ENCODE results near the gene HOXD1.

- no peak for TF ChIP-seq CTCF (conservative IDR thresholded peaks at IDR 0.05; ENCODE audit: low read depth, low read length)
- TF ChIP-seq RCOR1 (IDR thresholded peaks at IDR 0.05; ENCODE audit: insufficient replicate concordance, low read length), result no peak
- no peak for TF ChIP-seq MAFK (IDR thresholded peaks at IDR 0.05; ENCODE audit: low read depth, low read length)
- TF ChIP-seq POLR2A (IDR thresholded peaks at IDR 0.05; ENCODE audit: low read depth, low read length), result no peak
- TF ChIP-seq RFX5 (IDR thresholded peaks at IDR 0.05; ENCODE audit: low read depth, low read length), result no peak
- no peak for TF ChIP-seq ELK1 (IDR thresholded peaks at IDR 0.05; ENCODE audit: borderline replicate concordance, low read depth, low read length)
- TF ChIP-seq BHLHE40 (IDR thresholded peaks at IDR 0.05; ENCODE audit: low read depth, low read length), result no peak
Measured at GRCh38 chr2:176155356-176156044, 33.0 kb upstream of the HOXD1 start.

All from IMR-90 (cell line).